ENCODE data around the gene DCC.

- TF ChIP-seq EZH2 (IDR thresholded peaks at IDR 0.05; ENCODE audit: insufficient read depth, poor library complexity, severe bottlenecking) (no peak), EZH2phosphoT487 (IDR thresholded peaks at IDR 0.05; ENCODE audit: insufficient read depth, low read depth) (no peak)
Measured at GRCh38 chr18:53411511-53411910, 1071.5 kb downstream of the DCC start.
